OCI-LY7 (cell line): ENCODE data around the gene RASGRP4. TPM values are rescaled to one million over a fixed set of nuclear protein-coding genes. Genes with fewer than 3 reads are reported as not detected.

Source experiments
- BruUV-seq: library from RNA; stranded (reverse); fragments of 400-500 nt; replicated peaks from 2 replicates; lab custom pipeline; 2021; lab: Mats Ljungman, UMichigan
- CTCF ChIA-PET: fragments of 300-600 bp; sonication (Branson Sonifier 250); formaldehyde crosslinking; loops from one replicate; lab custom pipeline; 2022; ENCODE audit warnings: antibody characterized with exemption; ENCODE audit not compliant: unreplicated experiment; lab: Charles Lee
- POLR2A ChIA-PET: fragments of 300-600 bp; sonication (Branson Sonifier 250); formaldehyde crosslinking; loops from one replicate; lab custom pipeline; 2022; ENCODE audit warnings: antibody characterized with exemption; lab: Charles Lee
- DNase-seq: peaks from one replicate; pipeline ENCODE4 v3.0.0-alpha.2; 2015; ENCODE audit warnings: low spot score
- H2AFZ ChIP-seq: fragments of 200-600 bp; sonication (generic), shearing (Covaris generic); 2 replicates; pipeline ENCODE4 v1.6.1; 2014; ENCODE audit warnings: mild to moderate bottlenecking, antibody characterized with exemption, low read length, moderate library complexity
- H3K27ac ChIP-seq: fragments of 200-600 bp; sonication (generic); 2 replicates; pipeline ENCODE4 v1.5.1; 2014; ENCODE audit warnings: mixed run types, low read depth, mild to moderate bottlenecking, moderate library complexity, low read length, inconsistent platforms; ENCODE audit not compliant: poor library complexity, severe bottlenecking
- H3K36me3 ChIP-seq: fragments of 200-600 bp; sonication (generic); 2 replicates; pipeline ENCODE4 v1.6.1; 2014; ENCODE audit warnings: mild to moderate bottlenecking, antibody characterized with exemption, low read length, moderate library complexity, mixed read lengths; ENCODE audit not compliant: insufficient read depth
- H3K4me1 ChIP-seq: fragments of 200-600 bp; sonication (generic); 2 replicates; pipeline ENCODE4 v1.5.1; 2014; ENCODE audit warnings: mild to moderate bottlenecking, low read length; ENCODE audit not compliant: insufficient read depth, poor library complexity, severe bottlenecking
- H3K4me2 ChIP-seq: fragments of 200-600 bp; sonication (generic); 2 replicates; pipeline ENCODE4 v1.6.1; 2014; ENCODE audit warnings: mild to moderate bottlenecking, low read length
- H3K4me3 ChIP-seq: fragments of 200-600 bp; sonication (generic); 2 replicates; pipeline ENCODE4 v1.5.1; 2014; ENCODE audit warnings: mild to moderate bottlenecking, low read depth, low read length; ENCODE audit not compliant: poor library complexity, severe bottlenecking
- H3K79me2 ChIP-seq: fragments of 200-600 bp; sonication (generic); 2 replicates; pipeline ENCODE4 v1.6.1; 2016; ENCODE audit warnings: low read depth, mild to moderate bottlenecking, low read length, moderate library complexity, mixed read lengths; ENCODE audit not compliant: insufficient read depth
- H3K9me2 ChIP-seq: fragments of 200-600 bp; sonication (generic); 2 replicates; pipeline ENCODE4 v1.6.1; 2016; ENCODE audit warnings: mild to moderate bottlenecking, low read length, mixed read lengths; ENCODE audit not compliant: insufficient read depth
- H3K9me3 ChIP-seq: fragments of 200-600 bp; sonication (generic); 2 replicates; pipeline ENCODE4 v1.6.1; 2014; ENCODE audit warnings: mild to moderate bottlenecking, mixed run types, low read length, mixed read lengths
- H4K20me1 ChIP-seq: fragments of 200-600 bp; sonication (generic); 2 replicates; pipeline ENCODE4 v1.6.1; 2014; ENCODE audit warnings: mild to moderate bottlenecking, antibody characterized with exemption, low read length, moderate library complexity, mixed read lengths; ENCODE audit not compliant: insufficient read depth
- CTCF ChIP-seq: fragments of 200-600 bp; sonication (generic); conservative IDR thresholded peaks from 2 replicates; pipeline ENCODE4 v1.5.1; 2014; ENCODE audit warnings: mild to moderate bottlenecking, antibody characterized with exemption, low read length, moderate library complexity, mixed read lengths
- EZH2phosphoT487 ChIP-seq: fragments of 200-600 bp; sonication (generic); IDR thresholded peaks from 2 replicates; pipeline ENCODE4 v1.6.1; 2018; ENCODE audit warnings: low read depth, borderline replicate concordance, mild to moderate bottlenecking, mixed run types, antibody characterized with exemption, low read length, moderate library complexity, mixed read lengths
- intact Hi-C: fragments of 100-400 bp; cut with micrococcal nuclease; formaldehyde crosslinking; loops from one replicate; pipeline ENCODE4 v1.10.0; 2022; ENCODE audit not compliant: unreplicated experiment
- total RNA-seq, 2 experiments: library from RNA; depleted of rRNA in 1 of 2; stranded (reverse); fragments of >200 nt in 1 of 2; shearing (Covaris generic) in 1 of 2; gene quantifications; 2 replicates each; pipeline ENCODE4 v1.2.3, GENCODE V29; 2014 to 2022

The RASGRP4 gene
- total RNA-seq, 2 experiments from 2014 or later: not detected

DNA sequence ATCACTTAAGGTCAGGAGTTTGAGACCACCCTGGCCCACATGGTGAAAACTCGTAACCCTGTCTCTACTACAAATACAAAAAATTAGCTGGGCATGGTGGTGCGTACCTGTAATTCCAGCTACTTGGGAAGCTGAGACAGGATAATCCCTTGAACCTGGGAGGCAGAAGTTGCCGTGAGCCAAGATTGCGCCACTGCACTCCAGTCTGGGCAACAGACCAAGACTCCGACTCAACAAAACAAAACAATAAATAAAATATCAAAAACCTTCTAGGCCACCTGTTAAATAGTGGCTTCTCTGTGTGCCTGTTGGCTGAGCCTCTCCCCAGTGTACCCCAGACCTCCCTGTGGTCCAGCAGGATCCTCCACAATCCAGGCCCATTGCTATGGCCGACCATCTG, 54.9 kb downstream of the RASGRP4 start:
- CTCF ChIA-PET: no interaction called here
- intact Hi-C loops: no loop called here
- H2AFZ ChIP-seq: no peak overlapping the region

DNA sequence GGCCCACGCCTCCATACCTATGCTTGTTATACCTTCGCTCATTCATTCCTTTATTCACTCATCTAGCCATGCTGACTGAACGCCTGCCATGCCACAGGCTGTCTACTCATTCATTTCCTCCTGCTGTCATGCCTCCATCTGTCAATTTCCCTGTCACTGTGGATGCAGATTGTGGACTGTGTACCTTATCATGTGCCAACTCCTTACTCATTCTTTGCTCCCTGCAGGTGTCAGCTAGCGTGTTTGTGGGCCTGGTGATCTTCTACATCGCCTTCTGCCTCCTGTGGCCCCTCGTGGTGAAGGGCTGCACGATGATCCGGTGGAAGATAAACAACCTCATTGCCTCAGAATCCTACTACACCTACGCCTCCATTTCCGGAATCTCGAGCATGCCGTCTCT, 55.7 kb downstream of the RASGRP4 start:
- TF ChIP-seq EZH2phosphoT487 (no peak), CTCF (no peak)
- intact Hi-C loops: no loop called here
- Histone ChIP-seq H3K4me1 (peaks cover 6% of the 10 kb centered on the region), H3K4me2 (no peak overlapping the region), H3K9me2 (no peaks in the 10 kb centered on the region), H3K36me3 (no peaks in the 10 kb centered on the region), H3K79me2 (peaks cover 5% of the 10 kb centered on the region), H2AFZ (no peak overlapping the region), H3K9me3 (no peaks in the 10 kb centered on the region), H3K27ac (no peak overlapping the region), H3K4me3 (no peak overlapping the region), H4K20me1 (no peaks in the 10 kb centered on the region)
- no TSS peak for BruUV-seq
- POLR2A ChIA-PET: no interaction called here
- CTCF ChIA-PET: no interaction called here
- no peak for DNase-seq

More for the DNA sequence above, 54.9 kb downstream of the RASGRP4 start:
- no peak overlapping the region for H3K4me3 ChIP-seq
- no peak overlapping the region for H3K27ac ChIP-seq
- no peaks in the 10 kb centered on the region for H3K9me3 ChIP-seq
- no peaks in the 10 kb centered on the region for H3K9me2 ChIP-seq
- BruUV-seq: no TSS peak
- no peak overlapping the region for H3K4me2 ChIP-seq
- DNase-seq: no peak
- POLR2A ChIA-PET: no interaction called here
- H3K79me2 ChIP-seq: peaks cover 13% of the 10 kb centered on the region
- H3K4me1 ChIP-seq: peaks cover 14% of the 10 kb centered on the region
- H3K36me3 ChIP-seq: peaks cover 1% of the 10 kb centered on the region
- TF ChIP-seq EZH2phosphoT487: no peak
- H4K20me1 ChIP-seq: peaks cover 4% of the 10 kb centered on the region; the same call in 1 of the 2 replicates

- TF ChIP-seq CTCF: no peak
- no peak for TF ChIP-seq EZH2phosphoT487
- no peak for DNase-seq
- Histone ChIP-seq H4K20me1 (no peaks in the 10 kb centered on the region), H3K9me2 (no peaks in the 10 kb centered on the region), H3K79me2 (no peaks in the 10 kb centered on the region), H3K9me3 (no peaks in the 10 kb centered on the region), H3K36me3 (no peaks in the 10 kb centered on the region), H3K4me3 (no peak overlapping the region), H3K4me1 (peaks cover 6% of the 10 kb centered on the region), H3K27ac (no peak overlapping the region), H2AFZ (no peak overlapping the region), H3K4me2 (no peak overlapping the region)
- POLR2A ChIA-PET: no interaction called here
- no TSS peak for BruUV-seq
- intact Hi-C loops: no loop called here
- CTCF ChIA-PET: no interaction called here
Observed at GRCh38 chr19:38369584-38369983, 56.4 kb downstream of the RASGRP4 start.
